Measurements from ENCODE around the gene LGALS9.

DNA sequence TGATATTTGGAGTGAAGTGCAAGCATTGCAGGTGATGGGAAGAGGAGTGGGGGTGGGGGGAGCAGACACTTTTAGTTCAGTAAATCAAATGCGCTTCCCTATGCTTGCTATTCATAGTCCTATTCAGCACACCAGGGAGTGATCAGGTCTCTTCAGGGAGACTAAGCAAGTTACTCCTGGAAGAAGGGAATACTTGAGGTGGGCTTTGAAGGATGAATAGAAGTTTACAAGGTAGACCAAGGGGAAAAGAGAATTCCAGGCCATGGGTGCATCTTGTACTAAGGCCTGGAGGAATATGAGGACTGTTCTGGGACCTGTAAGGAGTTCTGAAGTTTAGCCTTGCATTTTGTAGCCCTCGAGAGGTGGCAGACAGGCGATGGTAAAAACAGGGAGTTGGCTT is 40.1 kb upstream of the LGALS9 start:
- TF ChIP-seq CTCF (IDR thresholded peaks at IDR 0.05; ENCODE audit: low read depth, low read length) = no peak
- no peak for TF ChIP-seq EZH2phosphoT487 (IDR thresholded peaks at IDR 0.05; ENCODE audit: low read depth)
